Hepatocyte (in vitro differentiated cells): Measurements from ENCODE around the gene NRP1. TPM values are rescaled to one million over a fixed set of nuclear protein-coding genes. Genes with fewer than 3 reads are reported as not detected.
A peak's percentile ranks its signal among the peaks of the same experiment; 100 is the strongest.

Experiments
- DNase-seq: peaks from one replicate; pipeline ENCODE4 v3.0.0-alpha.2; 2016; ENCODE audit warnings: low spot score
- H2AFZ ChIP-seq: fragments of 200-600 bp; sonication (generic); 2 replicates; pipeline ENCODE4 v1.6.0; 2016; ENCODE audit warnings: antibody characterized with exemption, mild to moderate bottlenecking
- H3K27ac ChIP-seq: fragments of 200-600 bp; sonication (generic); 2 replicates; pipeline ENCODE4 v1.5.1; 2016; ENCODE audit warnings: mild to moderate bottlenecking
- H3K27me3 ChIP-seq: fragments of 200-600 bp; sonication (generic); 2 replicates; pipeline ENCODE4 v1.6.1; 2016
- H3K36me3 ChIP-seq: fragments of 200-600 bp; sonication (generic); replicated peaks from 2 replicates; pipeline ENCODE4 v1.5.1; 2016; ENCODE audit warnings: low read depth; ENCODE audit not compliant: insufficient read depth
- H3K4me1 ChIP-seq: fragments of 200-600 bp; sonication (generic); 2 replicates; pipeline ENCODE4 v1.5.1; 2016; ENCODE audit warnings: mild to moderate bottlenecking, moderate library complexity; ENCODE audit not compliant: insufficient read depth
- H3K4me2 ChIP-seq: fragments of 200-600 bp; sonication (generic); 2 replicates; pipeline ENCODE4 v1.6.0; 2016
- H3K4me3 ChIP-seq: fragments of 200-600 bp; sonication (generic); 2 replicates; pipeline ENCODE4 v1.5.1; 2016; ENCODE audit warnings: mild to moderate bottlenecking
- H3K79me2 ChIP-seq: fragments of 200-600 bp; sonication (generic); 2 replicates; pipeline ENCODE4 v1.6.0; 2017; ENCODE audit warnings: mild to moderate bottlenecking
- H3K9me2 ChIP-seq: fragments of 200-600 bp; sonication (generic); replicated peaks from 2 replicates; pipeline ENCODE4 v1.6.0; 2017; ENCODE audit warnings: mild to moderate bottlenecking; ENCODE audit not compliant: insufficient read depth
- H3K9me3 ChIP-seq: fragments of 200-600 bp; sonication (generic); 2 replicates; pipeline ENCODE4 v1.5.1; 2016; ENCODE audit warnings: low read depth, mild to moderate bottlenecking
- H4K20me1 ChIP-seq: fragments of 200-600 bp; sonication (generic); 2 replicates; pipeline ENCODE4 v1.6.0; 2016; ENCODE audit warnings: mild to moderate bottlenecking; ENCODE audit not compliant: insufficient read depth, poor library complexity, severe bottlenecking
- CTCF ChIP-seq: fragments of 200-600 bp; sonication (generic); IDR thresholded peaks from 2 replicates; pipeline ENCODE4 v1.5.1; 2016; ENCODE audit warnings: antibody characterized with exemption, mild to moderate bottlenecking; ENCODE audit not compliant: poor library complexity
- EZH2 ChIP-seq: fragments of 200-600 bp; sonication (generic); IDR thresholded peaks from 2 replicates; pipeline ENCODE4 v1.6.1; 2016; ENCODE audit warnings: antibody characterized with exemption, mild to moderate bottlenecking, borderline replicate concordance
- EZH2phosphoT487 ChIP-seq: fragments of 200-600 bp; sonication (generic); IDR thresholded peaks from one replicate; pipeline ENCODE4 v1.6.1; 2018; ENCODE audit warnings: antibody characterized with exemption, mild to moderate bottlenecking, low read depth, moderate library complexity; ENCODE audit not compliant: unreplicated experiment, severe bottlenecking
- WGBS: methylation state at CpG from one replicate; pipeline ENCODE4 v1.1.6; 2016; ENCODE audit warnings: low lambda C conversion rate; ENCODE audit errors: missing lambda C conversion rate; 5-methylcytosine and 5-hydroxymethylcytosine counted together
- polyA plus RNA-seq: library from polyadenylated mRNA; unstranded; fragments of >200 nt; fragmentation: Nextera tagmentation; extraction: Ambion mirVana; gene quantifications from 2 replicates; pipeline ENCODE4 v1.2.1, GENCODE V29; 2016
- total RNA-seq: library from RNA; depleted of rRNA; stranded (reverse); fragments of >200 nt; gene quantifications from 2 replicates; pipeline ENCODE4 v1.2.3, GENCODE V29; 2014

Gene NRP1
- total and polyA plus RNA-seq, 2 experiments from 2014 or later: 32.2 to 46.9 TPM

GRCh38 chr10:33265621-33266020, 68.8 kb downstream of the NRP1 start:
- TF ChIP-seq EZH2phosphoT487 (no peak), EZH2 (no peak), CTCF (no peak)
- H4K20me1 ChIP-seq: no peaks in the 10 kb centered on the region
- H3K36me3 ChIP-seq: no peaks in the 10 kb centered on the region
- DNase-seq: no peak
- WGBS: 89% methylated on average over 4 of the region's 4 CpGs
- no peak overlapping the region for H3K4me2 ChIP-seq
- peaks cover 11% of the 10 kb centered on the region for H3K4me1 ChIP-seq
- no peaks in the 10 kb centered on the region for H3K9me2 ChIP-seq
- no peak overlapping the region for H3K4me3 ChIP-seq
- H2AFZ ChIP-seq: no peak overlapping the region
- H3K9me3 ChIP-seq: no peaks in the 10 kb centered on the region
- H3K79me2 ChIP-seq: peaks cover 4% of the 10 kb centered on the region
- no peak overlapping the region for H3K27ac ChIP-seq
- H3K27me3 ChIP-seq: no peaks in the 10 kb centered on the region

- no peaks in the 10 kb centered on the region for H3K9me2 ChIP-seq
- no peaks in the 10 kb centered on the region for H3K79me2 ChIP-seq
- peaks cover 11% of the 10 kb centered on the region for H3K4me1 ChIP-seq
- H3K36me3 ChIP-seq: no peaks in the 10 kb centered on the region
- no peak overlapping the region for H3K4me3 ChIP-seq
- WGBS: 63% methylated on average over 4 of the region's 4 CpGs
- H3K9me3 ChIP-seq: no peaks in the 10 kb centered on the region
- H3K27me3 ChIP-seq: no peaks in the 10 kb centered on the region
- no peak overlapping the region for H2AFZ ChIP-seq
- peak overlapping the region; percentile 88 for H3K27ac ChIP-seq
- peak overlapping the region; percentile 52 for H3K4me2 ChIP-seq
- H4K20me1 ChIP-seq: no peaks in the 10 kb centered on the region
- DNase-seq: no peak
- TF ChIP-seq CTCF: no peak
These were observed 71.0 kb downstream of the NRP1 start for GRCh38 chr10:33263453-33263852.

- Histone ChIP-seq H3K4me1 (peaks cover 11% of the 10 kb centered on the region), H3K4me2 (no peak overlapping the region), H3K36me3 (no peaks in the 10 kb centered on the region), H3K27ac (peak overlapping the region; percentile 88), H3K9me3 (no peaks in the 10 kb centered on the region), H3K27me3 (no peaks in the 10 kb centered on the region), H4K20me1 (no peaks in the 10 kb centered on the region), H2AFZ (no peak overlapping the region), H3K79me2 (no peaks in the 10 kb centered on the region), H3K4me3 (no peak overlapping the region), H3K9me2 (no peaks in the 10 kb centered on the region)
- 71% methylated on average over 3 of the region's 3 CpGs for WGBS
- TF ChIP-seq EZH2phosphoT487 (no peak), EZH2 (no peak)
- DNase-seq: no peak
These were observed 71.6 kb downstream of the NRP1 start for GRCh38 chr10:33262871-33263270.

- Histone ChIP-seq H4K20me1 (no peaks in the 10 kb centered on the region), H3K4me2 (no peak overlapping the region), H3K4me3 (no peak overlapping the region), H3K4me1 (peaks cover 11% of the 10 kb centered on the region), H2AFZ (no peak overlapping the region), H3K27ac (no peak overlapping the region), H3K27me3 (no peaks in the 10 kb centered on the region), H3K36me3 (no peaks in the 10 kb centered on the region), H3K9me2 (no peaks in the 10 kb centered on the region), H3K79me2 (no peaks in the 10 kb centered on the region), H3K9me3 (no peaks in the 10 kb centered on the region)
- no peak for DNase-seq
- TF ChIP-seq EZH2phosphoT487 (no peak), CTCF (no peak), EZH2 (no peak)
- WGBS: 97% methylated on average over 5 of the region's 5 CpGs
These were observed 73.9 kb downstream of the NRP1 start for GRCh38 chr10:33260403-33261149.
